DND-41 (cell line): ENCODE results near the gene OPN1MW.
"Not testable (repeated sequence)": the region's sequence is repeated elsewhere in the genome, so short reads cannot be mapped to it uniquely, and the experiment has no call there.

Experiments
- CTCF ChIP-seq: IDR thresholded peaks from 2 replicates; pipeline ENCODE4 v1.5.1; 2012; ENCODE audit warnings: borderline replicate concordance, low read length, moderate library complexity, mild to moderate bottlenecking; ENCODE audit not compliant: poor library complexity, severe bottlenecking; ENCODE audit errors: extremely low read depth
- EZH2 ChIP-seq: IDR thresholded peaks from 3 replicates; pipeline ENCODE4 v1.6.1; 2012; ENCODE audit warnings: borderline replicate concordance, low read depth, mild to moderate bottlenecking, moderate library complexity, low read length, inconsistent platforms; ENCODE audit not compliant: severe bottlenecking

- TF ChIP-seq CTCF, EZH2: not testable (repeated sequence)
Measured at GRCh38 chrX:154211057-154211456, 28.7 kb downstream of the OPN1MW start.
